Tibial nerve (tissue), 4 donors: ENCODE measurements around the gene OR10A5. TPM values are rescaled to one million over a fixed set of nuclear protein-coding genes. Genes with fewer than 3 reads are reported as not detected.

Source experiments
- DNase-seq, 2 donors: peaks; one replicate each; pipeline ENCODE4 v3.0.0-alpha.2; 2019; ENCODE audit warnings: low spot score in 2 of 2
- H3K27ac ChIP-seq, 4 donors: fragments of 200-600 bp; sonication (generic) in 3 of 4; one replicate each; pipeline ENCODE4 v1.5.1; 2017 to 2019; ENCODE audit warnings: mild to moderate bottlenecking in 1 of 4
- H3K27me3 ChIP-seq, 2 donors: fragments of 200-600 bp; sonication (generic) in 1 of 2; one replicate each; pipeline versions ENCODE4 v1.5.1 to v1.6.0; 2017 to 2019
- H3K36me3 ChIP-seq, 3 donors: fragments of 200-600 bp; sonication (generic); one replicate each; pipeline ENCODE4 v1.5.1; 2018 to 2019
- H3K4me1 ChIP-seq, 4 donors: fragments of 200-600 bp; sonication (generic) in 3 of 4; one replicate each; pipeline ENCODE4 v1.5.1; 2017 to 2019
- H3K4me3 ChIP-seq, 4 donors: fragments of 200-600 bp; sonication (generic) in 3 of 4; one replicate each; pipeline ENCODE4 v1.5.1; 2017 to 2019; ENCODE audit warnings: mild to moderate bottlenecking in 1 of 4, moderate library complexity in 1 of 4
- H3K9me3 ChIP-seq, 4 donors: fragments of 200-600 bp; sonication (generic) in 3 of 4; one replicate each; pipeline ENCODE4 v1.5.1; 2017 to 2019
- EP300 ChIP-seq, 2 donors: sonication (generic); formaldehyde crosslinking; IDR thresholded peaks; one replicate each; pipeline ENCODE4 v1.6.1; 2017; ENCODE audit warnings: antibody characterized with exemption in 2 of 2, mild to moderate bottlenecking in 1 of 2
- POLR2A ChIP-seq, 2 donors: fragments of 450-650 bp; IDR thresholded peaks; one replicate each; pipeline ENCODE4 v1.6.1; 2017; ENCODE audit warnings: antibody characterized with exemption in 2 of 2, mild to moderate bottlenecking in 2 of 2, moderate library complexity in 2 of 2
- whole genome bisulfite sequencing, 2 donors: methylation state at CpG; one replicate each; pipeline ENCODE4 v1.1.5; 2018; 5-methylcytosine and 5-hydroxymethylcytosine counted together
- total RNA-seq, 4 donors: library from RNA; depleted of rRNA; stranded (reverse); fragments of >200 nt; gene quantifications; one replicate each; pipeline ENCODE4 v1.1.0, GENCODE V29; 2016
- TF ChIP-seq, protein P1 (sequence below), 5 experiments: fragments of 200-600 bp in 3 of 5; fragments of 450-650 bp in 2 of 5; sonication (generic) in 3 of 5; IDR thresholded peaks; one replicate each; pipeline ENCODE4 v1.5.1; 2016 to 2019; ENCODE audit warnings: antibody characterized with exemption in 5 of 5, mild to moderate bottlenecking in 3 of 5, moderate library complexity in 2 of 5

The OR10A5 gene
- total RNA-seq, 4 donors from 2014 or later = not detected

DNA sequence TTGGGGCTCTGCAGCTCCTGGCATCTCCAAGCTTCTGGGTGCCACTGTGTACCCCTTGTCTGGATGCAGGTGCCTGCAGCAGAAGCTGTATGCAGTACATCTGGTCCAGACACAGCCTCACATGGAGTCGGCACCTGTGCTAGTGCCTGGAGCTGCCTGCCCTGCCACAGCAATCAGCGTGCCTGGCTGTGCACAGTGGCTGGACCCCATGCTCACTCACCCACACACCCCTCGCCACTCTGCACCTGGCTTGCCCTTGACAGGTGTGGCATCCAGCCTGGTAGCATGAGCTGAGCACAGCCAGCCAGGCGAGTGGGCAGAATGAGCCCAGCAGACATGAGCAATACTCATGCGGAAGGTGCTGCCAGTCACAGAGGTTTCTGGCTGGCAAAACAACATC lies 26.5 kb upstream of the OR10A5 start:
- Histone ChIP-seq H3K27ac (no peak overlapping the region), H3K36me3 (no peaks in the 10 kb centered on the region), H3K4me1 (no peaks in the 10 kb centered on the region), H3K27me3 (no peaks in the 10 kb centered on the region), H3K4me3 (no peak overlapping the region), H3K9me3 (peaks cover 0 to 3% (median 0%) of the 10 kb centered on the region in 4 donors)
- 95 to 100% methylated on average over 4 to 5 of the region's 5 CpGs for WGBS, 2 donors
- TF ChIP-seq EP300 (IDR thresholded peaks at IDR 0.05) = no peak
- TF ChIP-seq POLR2A (IDR thresholded peaks at IDR 0.05) = no peak
- TF ChIP-seq, protein P1, sequence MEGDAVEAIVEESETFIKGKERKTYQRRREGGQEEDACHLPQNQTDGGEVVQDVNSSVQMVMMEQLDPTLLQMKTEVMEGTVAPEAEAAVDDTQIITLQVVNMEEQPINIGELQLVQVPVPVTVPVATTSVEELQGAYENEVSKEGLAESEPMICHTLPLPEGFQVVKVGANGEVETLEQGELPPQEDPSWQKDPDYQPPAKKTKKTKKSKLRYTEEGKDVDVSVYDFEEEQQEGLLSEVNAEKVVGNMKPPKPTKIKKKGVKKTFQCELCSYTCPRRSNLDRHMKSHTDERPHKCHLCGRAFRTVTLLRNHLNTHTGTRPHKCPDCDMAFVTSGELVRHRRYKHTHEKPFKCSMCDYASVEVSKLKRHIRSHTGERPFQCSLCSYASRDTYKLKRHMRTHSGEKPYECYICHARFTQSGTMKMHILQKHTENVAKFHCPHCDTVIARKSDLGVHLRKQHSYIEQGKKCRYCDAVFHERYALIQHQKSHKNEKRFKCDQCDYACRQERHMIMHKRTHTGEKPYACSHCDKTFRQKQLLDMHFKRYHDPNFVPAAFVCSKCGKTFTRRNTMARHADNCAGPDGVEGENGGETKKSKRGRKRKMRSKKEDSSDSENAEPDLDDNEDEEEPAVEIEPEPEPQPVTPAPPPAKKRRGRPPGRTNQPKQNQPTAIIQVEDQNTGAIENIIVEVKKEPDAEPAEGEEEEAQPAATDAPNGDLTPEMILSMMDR (IDR thresholded peaks at IDR 0.05) = no peak
- DNase-seq = no peak

GRCh38 chr11:6824136-6824823 lies 21.2 kb upstream of the OR10A5 start:
- peaks cover 0 to 3% (median 0%) of the 10 kb centered on the region in 4 donors for H3K9me3 ChIP-seq
- H3K4me3 ChIP-seq = no peak overlapping the region
- no peaks in the 10 kb centered on the region for H3K36me3 ChIP-seq
- WGBS, 2 donors = 56 to 74% methylated on average over 5 of the region's 5 CpGs
- no peak for TF ChIP-seq EP300 (IDR thresholded peaks at IDR 0.05)
- TF ChIP-seq, protein P1 (IDR thresholded peaks at IDR 0.05) = no peak
- TF ChIP-seq POLR2A (IDR thresholded peaks at IDR 0.05) = no peak
- no peak for DNase-seq
- H3K27ac ChIP-seq = no peak overlapping the region
- H3K4me1 ChIP-seq = no peaks in the 10 kb centered on the region
- H3K27me3 ChIP-seq = no peaks in the 10 kb centered on the region

DNA sequence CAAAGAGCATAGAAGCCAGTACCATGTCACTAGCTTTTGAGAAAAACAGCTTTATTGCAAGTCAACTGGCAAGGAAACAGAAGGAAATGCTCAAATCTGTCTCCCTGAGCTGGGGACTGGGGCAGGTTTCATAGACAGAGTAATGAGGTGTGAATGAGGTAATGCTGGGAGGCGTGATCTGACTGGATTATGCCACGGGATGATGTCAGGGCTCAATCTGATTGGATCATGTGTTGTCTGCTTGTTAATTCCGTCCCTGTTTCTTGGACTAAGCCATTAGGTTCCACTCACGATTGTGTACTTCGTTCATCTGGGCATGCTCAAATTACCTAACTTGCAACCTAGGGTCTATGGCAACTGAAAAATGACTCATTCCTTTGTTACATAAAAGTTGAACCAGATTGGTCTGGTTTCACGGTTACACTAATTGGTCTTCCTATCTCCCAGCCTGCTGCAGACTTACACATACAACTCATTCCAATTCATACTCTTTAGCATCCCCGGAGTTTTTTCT lies 20.2 kb upstream of the OR10A5 start:
- no peaks in the 10 kb centered on the region for H3K27me3 ChIP-seq
- WGBS, 2 donors = 68% methylated on average over 7 of the region's 7 CpGs

DNA sequence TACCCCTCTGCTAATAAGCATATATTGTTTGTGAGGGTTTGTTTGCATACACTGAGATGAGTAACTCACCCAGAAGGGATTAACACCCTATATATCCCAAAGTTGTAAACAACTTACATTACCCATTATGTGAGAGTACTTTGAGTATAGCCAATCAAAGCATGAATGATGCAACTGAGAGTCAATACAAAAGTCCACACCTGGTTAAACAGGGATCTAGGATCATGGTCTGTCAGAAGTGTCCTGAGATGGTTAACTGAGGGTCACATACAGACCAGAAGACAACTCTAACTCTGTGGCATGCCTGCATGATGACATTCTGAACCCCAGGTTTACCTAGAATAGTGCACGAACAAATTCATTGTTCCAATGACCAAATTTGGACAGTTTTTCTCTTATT lies 17.4 kb upstream of the OR10A5 start:
- DNase-seq = no peak
- Histone ChIP-seq H3K4me1 (no peaks in the 10 kb centered on the region), H3K4me3 (no peak overlapping the region), H3K27ac (no peak overlapping the region), H3K27me3 (no peaks in the 10 kb centered on the region), H3K9me3 (no peaks in the 10 kb centered on the region), H3K36me3 (no peaks in the 10 kb centered on the region)
- TF ChIP-seq, protein P1 (IDR thresholded peaks at IDR 0.05) = no peak
- TF ChIP-seq EP300 (IDR thresholded peaks at IDR 0.05) (no peak), POLR2A (IDR thresholded peaks at IDR 0.05) (no peak)
- 79 to 86% methylated on average over 1 of the region's 1 CpG for WGBS, 2 donors

More for the DNA sequence above, 20.2 kb upstream of the OR10A5 start:
- Histone ChIP-seq H3K27ac (no peak overlapping the region), H3K4me1 (no peaks in the 10 kb centered on the region), H3K36me3 (no peaks in the 10 kb centered on the region), H3K4me3 (no peak overlapping the region), H3K9me3 (no peaks in the 10 kb centered on the region)
- TF ChIP-seq, protein P1 (IDR thresholded peaks at IDR 0.05) = no peak
- TF ChIP-seq POLR2A (IDR thresholded peaks at IDR 0.05) (no peak), EP300 (IDR thresholded peaks at IDR 0.05) (no peak)
- no peak for DNase-seq

- H3K27me3 ChIP-seq = no peaks in the 10 kb centered on the region
- no peaks in the 10 kb centered on the region for H3K36me3 ChIP-seq
- DNase-seq = no peak
- H3K27ac ChIP-seq = no peak overlapping the region
- no peaks in the 10 kb centered on the region for H3K4me1 ChIP-seq
- no peak overlapping the region for H3K4me3 ChIP-seq
- TF ChIP-seq POLR2A (IDR thresholded peaks at IDR 0.05) (no peak), EP300 (IDR thresholded peaks at IDR 0.05) (no peak)
- TF ChIP-seq, protein P1 (IDR thresholded peaks at IDR 0.05) = no peak
- no peaks in the 10 kb centered on the region for H3K9me3 ChIP-seq
- WGBS, 2 donors = 68 to 84% methylated on average over 6 of the region's 6 CpGs
Observed at GRCh38 chr11:6833356-6833755, 12.1 kb upstream of the OR10A5 start.
